ENCODE results near the gene OR52D1.

GRCh38 chr11:5507177-5507932 lies 18.9 kb downstream of the OR52D1 start:
- no peak for TF ChIP-seq POLR2A (IDR thresholded peaks at IDR 0.05; ENCODE audit: low read depth, low read length)
- no peak for TF ChIP-seq POLR2AphosphoS5 (IDR thresholded peaks at IDR 0.05; ENCODE audit: low read depth, low read length)
